Activated T-cell treated with anti-CD3 and anti-CD28 coated beads, Interleukin-2, amount 50 U/mL, for 24 hours (primary cell): ENCODE data around the gene ZNF107.
"Not testable (repeated sequence)": the region's sequence is repeated elsewhere in the genome, so short reads cannot be mapped to it uniquely, and the experiment has no call there.

Experiments used
- DNase-seq: peaks from one replicate; pipeline ENCODE4 v3.0.0-alpha.2; 2020
- H3K27ac Mint-ChIP-seq: 2 replicates; pipeline ENCODE4 v1.8.0; 2020; ENCODE audit warnings: mild to moderate bottlenecking, mixed read lengths
- H3K27me3 Mint-ChIP-seq: 2 replicates; pipeline ENCODE4 v1.8.0; 2020; ENCODE audit warnings: mixed read lengths
- H3K36me3 Mint-ChIP-seq: 2 replicates; pipeline ENCODE4 v1.8.0; 2020; ENCODE audit warnings: low read depth, mixed read lengths
- H3K4me1 Mint-ChIP-seq: 2 replicates; pipeline ENCODE4 v1.8.0; 2020; ENCODE audit warnings: low read depth, mixed read lengths
- H3K4me3 Mint-ChIP-seq: 2 replicates; pipeline ENCODE4 v1.8.0; 2020; ENCODE audit warnings: mild to moderate bottlenecking, moderate library complexity, mixed read lengths
- H3K9me3 Mint-ChIP-seq: 2 replicates; pipeline ENCODE4 v1.8.0; 2020; ENCODE audit warnings: mixed read lengths

ZNF107 gene

DNA sequence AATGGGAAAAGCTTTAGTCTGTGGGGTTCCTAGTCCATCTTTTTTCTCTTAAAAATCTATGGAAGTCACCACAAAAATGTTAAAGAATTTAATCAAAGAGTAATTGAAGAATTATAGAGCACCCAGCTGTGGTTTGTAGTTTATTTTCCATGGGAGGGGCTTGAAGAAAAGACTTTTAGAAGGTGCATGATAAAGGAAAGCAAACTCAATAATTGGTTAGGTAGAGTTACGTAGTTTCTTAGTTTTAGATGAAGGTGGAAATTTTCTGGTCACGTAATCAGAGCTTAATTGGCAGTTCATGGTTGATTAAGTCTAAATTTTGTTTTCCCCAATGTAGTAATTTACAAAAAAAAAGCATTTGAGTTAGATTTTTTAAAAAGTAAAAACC is 724 bp downstream of the ZNF107 start:
- no peaks in the 10 kb centered on the region for H3K27me3 Mint-ChIP-seq
- peaks cover 16% of the 10 kb centered on the region for H3K9me3 Mint-ChIP-seq
- H3K4me1 Mint-ChIP-seq = peaks cover 54% of the 10 kb centered on the region
- peaks cover 63% of the 10 kb centered on the region for H3K36me3 Mint-ChIP-seq
- H3K27ac Mint-ChIP-seq = peak overlapping the region; percentile 96
- peak overlapping the region; percentile 97 for H3K4me3 Mint-ChIP-seq
- DNase-seq = no peak

DNA sequence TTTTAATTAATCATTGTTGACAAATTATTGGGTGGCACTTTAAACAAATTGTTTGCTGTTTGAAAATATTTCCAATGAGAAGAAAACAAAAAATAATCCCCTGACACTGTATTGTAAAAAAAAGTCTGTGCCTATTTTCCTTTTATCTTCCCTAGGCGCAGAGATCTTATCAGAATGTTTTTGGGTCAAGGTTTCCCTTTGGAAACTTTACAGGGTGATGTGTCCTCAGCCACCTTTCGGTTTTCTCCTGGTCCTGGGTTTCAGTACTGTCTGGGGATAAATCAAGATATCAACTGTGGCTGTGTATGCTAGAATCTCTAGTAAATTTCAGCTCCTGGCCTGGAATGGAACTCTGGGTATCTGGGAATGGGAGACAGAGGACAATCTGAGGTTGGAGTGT is 1.4 kb downstream of the ZNF107 start:
- Mint-ChIP-seq H3K9me3 (peaks cover 19% of the 10 kb centered on the region), H3K36me3 (peaks cover 68% of the 10 kb centered on the region), H3K4me3 (peak overlapping the region; percentile 97), H3K4me1 (peaks cover 54% of the 10 kb centered on the region), H3K27me3 (no peaks in the 10 kb centered on the region), H3K27ac (peak overlapping the region; percentile 96)
- no peak for DNase-seq

DNA sequence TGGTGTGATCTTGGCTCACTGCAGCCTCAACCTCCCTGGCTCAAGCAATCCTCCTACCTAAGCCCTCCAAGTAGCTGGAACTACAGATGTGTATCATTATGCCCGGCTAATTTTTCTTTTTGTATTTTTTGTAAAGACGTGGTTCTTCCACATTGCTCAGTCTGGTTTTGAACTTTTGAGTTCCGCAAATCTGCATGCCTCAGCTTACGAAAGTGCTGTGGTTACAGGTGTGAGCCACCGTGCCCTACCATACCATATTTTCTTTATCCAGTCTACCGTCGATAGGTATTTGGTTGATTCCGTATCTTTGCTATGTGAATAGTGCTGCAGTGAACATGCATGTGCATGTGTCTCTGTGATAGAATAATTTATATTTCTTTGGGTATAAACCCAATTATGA is 6.5 kb downstream of the ZNF107 start:
- no peak overlapping the region for H3K4me3 Mint-ChIP-seq
- peaks cover 73% of the 10 kb centered on the region for H3K4me1 Mint-ChIP-seq
- peaks cover 91% of the 10 kb centered on the region for H3K36me3 Mint-ChIP-seq
- H3K27ac Mint-ChIP-seq = no peak overlapping the region
- no peaks in the 10 kb centered on the region for H3K27me3 Mint-ChIP-seq
- H3K9me3 Mint-ChIP-seq = peaks cover 38% of the 10 kb centered on the region
- no peak for DNase-seq

DNA sequence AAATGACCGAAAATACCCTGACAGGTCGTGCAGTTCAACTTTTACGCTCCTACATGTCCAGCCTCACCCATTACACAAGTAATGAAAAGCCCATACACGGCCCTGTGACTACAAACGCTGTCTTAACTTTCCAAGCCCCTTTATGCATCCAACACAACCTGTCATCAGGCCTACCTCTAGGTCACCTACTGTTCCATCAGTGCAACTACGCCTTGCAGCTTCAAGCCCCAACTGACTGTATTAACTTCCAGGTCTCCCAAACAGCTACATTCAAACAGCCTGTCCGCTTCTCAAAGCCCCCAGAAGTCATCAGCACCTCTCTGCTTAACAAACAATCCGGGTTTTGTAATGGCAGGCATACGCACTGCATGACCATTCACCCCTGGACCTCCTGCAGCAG is 19.2 kb downstream of the ZNF107 start:
- Mint-ChIP-seq H3K4me3 (no peak overlapping the region), H3K4me1 (peaks cover 47% of the 10 kb centered on the region), H3K27ac (no peak overlapping the region), H3K27me3 (no peaks in the 10 kb centered on the region), H3K9me3 (peaks cover 18% of the 10 kb centered on the region), H3K36me3 (peaks cover under 1% of the 10 kb centered on the region)
- no peak for DNase-seq

- H3K4me1 Mint-ChIP-seq = peaks cover 47% of the 10 kb centered on the region
These were observed 19.8 kb downstream of the ZNF107 start for GRCh38 chr7:64685741-64686140.

DNA sequence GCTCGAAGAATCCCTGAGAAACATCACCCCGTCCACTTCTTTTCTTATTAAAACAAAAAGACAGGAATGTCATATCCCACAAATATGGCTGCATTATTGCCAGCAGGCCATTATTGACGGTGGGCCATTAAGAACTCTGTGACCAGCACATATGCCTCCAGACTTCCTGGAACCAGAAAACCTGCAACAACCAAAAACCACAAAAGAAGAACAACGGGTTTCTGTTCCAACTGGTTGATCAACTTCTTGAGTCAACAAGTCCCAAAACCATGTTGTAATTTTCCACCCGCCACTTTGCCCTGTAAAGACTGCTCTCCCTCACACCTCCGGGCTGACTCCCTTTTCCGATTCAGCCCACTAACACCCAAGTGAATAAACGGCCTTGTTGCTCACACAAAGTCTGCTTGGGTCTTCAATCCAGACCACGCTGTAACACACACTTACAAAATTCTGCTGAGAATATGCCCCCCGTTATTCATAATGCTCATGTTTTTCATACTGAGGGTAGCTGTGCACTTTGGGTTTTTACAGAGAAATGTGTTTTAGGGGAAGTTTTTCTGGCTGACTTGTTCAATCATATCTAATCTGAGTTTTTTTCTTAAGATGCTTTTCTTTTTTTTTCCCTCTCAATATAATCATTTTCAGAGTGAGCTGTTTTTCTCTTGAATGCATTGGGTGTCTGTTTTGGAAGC is 20.7 kb downstream of the ZNF107 start:
- Mint-ChIP-seq H3K4me1 (peaks cover 47% of the 10 kb centered on the region), H3K27me3 (no peaks in the 10 kb centered on the region), H3K9me3 (peaks cover 18% of the 10 kb centered on the region), H3K36me3 (peaks cover 15% of the 10 kb centered on the region), H3K4me3 (no peak overlapping the region), H3K27ac (peak overlapping the region; percentile 90)
- no peak for DNase-seq

More at GRCh38 chr7:64685741-64686140, 19.8 kb downstream of the ZNF107 start:
- H3K36me3 Mint-ChIP-seq = peaks cover 7% of the 10 kb centered on the region
- H3K4me3 Mint-ChIP-seq = no peak overlapping the region
- no peak for DNase-seq
- H3K27me3 Mint-ChIP-seq = no peaks in the 10 kb centered on the region
- H3K9me3 Mint-ChIP-seq = peaks cover 18% of the 10 kb centered on the region
- peak overlapping the region; percentile 8 for H3K27ac Mint-ChIP-seq

GRCh38 chr7:64687249-64687648 is 21.3 kb downstream of the ZNF107 start:
- Mint-ChIP-seq H3K4me1 (peaks cover 49% of the 10 kb centered on the region), H3K36me3 (peaks cover 21% of the 10 kb centered on the region), H3K4me3 (no peak overlapping the region), H3K27ac (peak overlapping the region; percentile 90), H3K9me3 (peaks cover 22% of the 10 kb centered on the region), H3K27me3 (no peaks in the 10 kb centered on the region)
- DNase-seq = no peak

GRCh38 chr7:64688988-64689387 is 23.1 kb downstream of the ZNF107 start:
- peaks cover 25% of the 10 kb centered on the region for H3K9me3 Mint-ChIP-seq

GRCh38 chr7:64691831-64692230 is 25.9 kb downstream of the ZNF107 start:
- peaks cover 22% of the 10 kb centered on the region for H3K4me1 Mint-ChIP-seq
- H3K4me3 Mint-ChIP-seq = no peak overlapping the region
- DNase-seq = no peak
- peaks cover 60% of the 10 kb centered on the region for H3K36me3 Mint-ChIP-seq
- no peaks in the 10 kb centered on the region for H3K27me3 Mint-ChIP-seq
- no peak overlapping the region for H3K27ac Mint-ChIP-seq
- H3K9me3 Mint-ChIP-seq = peaks cover 23% of the 10 kb centered on the region

More at GRCh38 chr7:64688988-64689387, 23.1 kb downstream of the ZNF107 start:
- no peak for DNase-seq
- H3K36me3 Mint-ChIP-seq = peaks cover 35% of the 10 kb centered on the region
- no peak overlapping the region for H3K4me3 Mint-ChIP-seq
- no peaks in the 10 kb centered on the region for H3K27me3 Mint-ChIP-seq
- peaks cover 49% of the 10 kb centered on the region for H3K4me1 Mint-ChIP-seq
- H3K27ac Mint-ChIP-seq = peak overlapping the region; percentile 1

DNA sequence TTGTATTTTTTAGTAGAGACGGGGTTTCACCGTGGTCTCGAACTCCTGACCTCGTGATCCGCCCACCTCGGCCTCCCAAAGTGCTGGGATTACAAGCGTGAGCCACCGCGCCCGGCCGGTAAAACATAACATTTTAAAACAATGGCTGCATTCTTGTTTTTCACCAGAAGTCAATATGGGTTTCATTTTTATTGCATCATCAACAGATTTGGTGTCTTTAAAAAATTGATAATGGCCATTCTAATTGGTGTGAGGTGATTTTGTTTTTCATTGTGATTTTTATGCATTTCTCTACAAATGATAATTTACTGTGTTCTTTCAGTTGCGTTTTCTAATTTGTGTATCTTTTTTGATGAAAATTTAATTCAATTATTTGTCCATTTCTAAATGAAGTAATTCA is 31.9 kb downstream of the ZNF107 start:
- H3K4me1 Mint-ChIP-seq, DNase-seq, H3K27ac Mint-ChIP-seq, H3K4me3 Mint-ChIP-seq, H3K27me3 Mint-ChIP-seq: not testable (repeated sequence)
- H3K9me3 Mint-ChIP-seq = peaks cover 10% of the 10 kb centered on the region
- peaks cover 83% of the 10 kb centered on the region for H3K36me3 Mint-ChIP-seq

DNA sequence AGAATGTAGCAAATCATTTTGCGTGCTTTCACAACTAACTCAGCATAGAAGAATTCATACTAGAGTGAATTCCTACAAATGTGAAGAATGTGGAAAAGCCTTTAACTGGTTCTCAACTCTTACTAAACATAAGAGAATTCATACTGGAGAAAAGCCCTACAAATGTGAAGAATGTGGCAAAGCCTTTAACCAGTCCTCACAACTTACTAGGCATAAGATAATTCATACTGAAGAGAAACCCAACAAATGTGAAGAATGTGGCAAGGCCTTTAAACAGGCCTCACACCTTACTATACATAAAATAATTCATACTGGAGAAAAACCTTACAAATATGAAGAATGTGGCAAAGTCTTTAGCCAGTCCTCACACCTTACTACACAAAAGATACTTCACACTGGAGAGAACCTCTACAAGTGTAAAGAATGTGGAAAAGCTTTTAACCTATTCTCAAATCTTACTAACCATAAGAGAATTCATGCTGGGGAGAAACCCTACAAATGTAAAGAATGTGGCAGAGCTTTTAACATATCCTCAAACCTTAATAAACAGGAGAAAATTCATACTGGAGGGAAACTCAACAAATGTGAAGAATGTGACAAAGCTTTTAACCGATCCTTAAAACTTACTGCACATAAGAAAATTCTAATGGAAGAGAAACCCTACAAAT is 40.8 kb downstream of the ZNF107 start:
- peaks cover 60% of the 10 kb centered on the region for H3K36me3 Mint-ChIP-seq

DNA sequence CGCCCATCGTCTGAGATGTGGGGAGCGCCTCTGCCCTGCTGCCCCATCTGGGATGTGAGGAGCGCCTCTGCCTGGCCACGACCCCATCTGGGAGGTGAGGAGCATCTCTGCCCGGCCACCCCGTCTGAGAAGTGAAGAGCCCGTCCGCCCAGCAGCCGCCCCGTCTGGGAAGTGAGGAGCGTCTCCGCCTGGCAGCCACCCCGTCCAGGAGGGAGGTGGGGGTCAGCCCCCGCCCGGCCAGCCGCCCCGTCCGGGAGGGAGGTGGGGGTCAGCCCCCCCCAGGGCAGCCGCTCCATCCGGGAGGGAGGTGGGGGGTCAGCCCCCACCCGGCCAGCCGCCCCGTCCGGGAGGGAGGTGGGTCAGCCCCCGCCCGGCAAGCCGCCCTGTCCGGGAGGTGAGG is 52.0 kb downstream of the ZNF107 start:
- DNase-seq, H3K4me1 Mint-ChIP-seq, H3K27me3 Mint-ChIP-seq, H3K27ac Mint-ChIP-seq, H3K4me3 Mint-ChIP-seq: not testable (repeated sequence)
- H3K36me3 Mint-ChIP-seq = peaks cover 18% of the 10 kb centered on the region
- H3K9me3 Mint-ChIP-seq = peaks cover 22% of the 10 kb centered on the region

More for the DNA sequence above, 40.8 kb downstream of the ZNF107 start:
- H3K27me3 Mint-ChIP-seq = no peaks in the 10 kb centered on the region
- H3K9me3 Mint-ChIP-seq = peaks cover 34% of the 10 kb centered on the region
- no peak for DNase-seq
- H3K4me3 Mint-ChIP-seq = no peak overlapping the region
- H3K27ac Mint-ChIP-seq = no peak overlapping the region
- H3K4me1 Mint-ChIP-seq = no peaks in the 10 kb centered on the region

GRCh38 chr7:64729089-64729848 is 63.3 kb downstream of the ZNF107 start:
- H3K36me3 Mint-ChIP-seq = peaks cover 8% of the 10 kb centered on the region
- no peak overlapping the region for H3K4me3 Mint-ChIP-seq
- H3K27ac Mint-ChIP-seq = no peak overlapping the region
- H3K9me3 Mint-ChIP-seq = peaks cover 51% of the 10 kb centered on the region
- no peaks in the 10 kb centered on the region for H3K27me3 Mint-ChIP-seq
- H3K4me1 Mint-ChIP-seq = no peaks in the 10 kb centered on the region
- DNase-seq = no peak

DNA sequence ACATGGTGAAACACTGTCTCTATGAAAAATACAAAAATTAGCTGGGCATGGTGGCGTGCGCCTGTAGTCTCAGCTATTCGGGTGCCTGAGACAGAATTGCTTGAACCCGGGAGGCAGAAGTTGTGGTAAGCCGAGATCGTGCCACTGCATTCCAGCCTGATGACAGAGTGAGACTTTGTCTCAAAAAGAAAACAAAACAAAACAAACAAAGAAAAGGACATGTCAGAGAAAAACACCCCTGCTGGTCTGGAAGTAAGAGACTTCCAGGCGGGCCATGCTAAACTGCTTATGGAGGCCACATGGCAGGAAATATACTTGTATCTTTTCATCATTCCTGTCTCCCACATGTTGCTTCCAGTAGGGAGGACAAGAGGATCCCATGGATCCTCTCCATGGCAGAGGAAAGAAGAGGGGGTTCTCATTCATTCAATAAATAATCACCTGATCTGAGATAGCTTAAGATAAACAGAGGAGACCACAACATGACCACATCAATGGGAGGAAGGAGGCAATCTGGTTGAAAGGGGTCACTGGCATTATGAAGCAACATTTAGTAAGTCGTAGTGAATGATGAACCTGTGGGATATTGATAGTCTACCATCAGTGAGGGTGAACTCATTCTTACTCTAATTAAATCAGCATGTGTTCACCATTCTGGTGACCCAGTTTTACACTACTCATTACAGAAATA is 67.8 kb downstream of the ZNF107 start:
- peaks cover 25% of the 10 kb centered on the region for H3K9me3 Mint-ChIP-seq
- no peaks in the 10 kb centered on the region for H3K4me1 Mint-ChIP-seq
- no peaks in the 10 kb centered on the region for H3K36me3 Mint-ChIP-seq
- no peak for DNase-seq
- H3K27me3 Mint-ChIP-seq = no peaks in the 10 kb centered on the region
- H3K4me3 Mint-ChIP-seq = no peak overlapping the region
- no peak overlapping the region for H3K27ac Mint-ChIP-seq
